Mesendoderm (in vitro differentiated cells): ENCODE results near the gene INSR.

ENCODE experiments used
- DNase-seq: peaks from one replicate; pipeline ENCODE4 v3.0.0; 2013
- H2AK5ac ChIP-seq: 2 replicates; pipeline ENCODE4 v1.6.1; 2013; ENCODE audit warnings: low read length, inconsistent platforms
- H2BK120ac ChIP-seq: 2 replicates; pipeline ENCODE4 v1.6.1; 2013; ENCODE audit warnings: low read depth, mild to moderate bottlenecking, low read length, moderate library complexity, mixed read lengths
- H2BK15ac ChIP-seq: replicated peaks from 2 replicates; pipeline ENCODE4 v1.6.1; 2013; ENCODE audit warnings: low read depth, mild to moderate bottlenecking, moderate library complexity
- H2BK5ac ChIP-seq: 2 replicates; pipeline ENCODE4 v1.6.1; 2013; ENCODE audit warnings: low read length, inconsistent platforms
- H3K18ac ChIP-seq: 2 replicates; pipeline ENCODE4 v1.6.1; 2013; ENCODE audit warnings: mild to moderate bottlenecking, low read length, mixed read lengths
- H3K23ac ChIP-seq: one replicate; pipeline ENCODE4 v1.6.1; 2013; ENCODE audit warnings: low read length
- H3K27ac ChIP-seq: 2 replicates; pipeline ENCODE4 v1.5.1; 2013; ENCODE audit warnings: low read depth, mild to moderate bottlenecking, inconsistent platforms, low read length, moderate library complexity
- H3K27me3 ChIP-seq: 2 replicates; pipeline ENCODE4 v1.6.1; 2013; ENCODE audit warnings: low read length, control low read depth, mild to moderate bottlenecking, inconsistent platforms; ENCODE audit not compliant: insufficient read depth, poor library complexity
- H3K36me3 ChIP-seq: 2 replicates; pipeline ENCODE4 v1.6.1; 2013; ENCODE audit warnings: low read length, inconsistent platforms; ENCODE audit not compliant: control insufficient read depth, insufficient read depth
- H3K4ac ChIP-seq: one replicate; pipeline ENCODE4 v1.6.1; 2013; ENCODE audit warnings: low read depth, mild to moderate bottlenecking, low read length, moderate library complexity
- H3K4me1 ChIP-seq: 2 replicates; pipeline ENCODE4 v1.6.1; 2013; ENCODE audit warnings: low read depth, low read length, inconsistent platforms; ENCODE audit not compliant: control insufficient read depth
- H3K4me2 ChIP-seq: 2 replicates; pipeline ENCODE4 v1.6.1; 2013; ENCODE audit warnings: low read length
- H3K4me3 ChIP-seq: 2 replicates; pipeline ENCODE4 v1.5.1; 2013; ENCODE audit warnings: mild to moderate bottlenecking, low read length
- H3K56ac ChIP-seq: one replicate; pipeline ENCODE4 v1.6.1; 2013; ENCODE audit warnings: low read length
- H3K79me1 ChIP-seq: 2 replicates; pipeline ENCODE4 v1.6.1; 2013; ENCODE audit warnings: low read length, inconsistent platforms
- H3K79me2 ChIP-seq: 2 replicates; pipeline ENCODE4 v1.6.1; 2013; ENCODE audit warnings: mild to moderate bottlenecking, low read length; ENCODE audit not compliant: control insufficient read depth, insufficient read depth
- H3K9ac ChIP-seq: 2 replicates; pipeline ENCODE4 v1.6.1; 2013; ENCODE audit warnings: low read length, inconsistent platforms
- H4K5ac ChIP-seq: one replicate; pipeline ENCODE4 v1.6.1; 2013; ENCODE audit warnings: low read length
- H4K8ac ChIP-seq: one replicate; pipeline ENCODE4 v1.6.1; 2013; ENCODE audit warnings: low read depth, mild to moderate bottlenecking, control low read depth, low read length, moderate library complexity
- WGBS: extraction: QIAGEN DNeasy Blood & Tissue Kit; methylation state at CpG from one replicate; pipeline ENCODE4 v1.1.7; 2013; ENCODE audit warnings: low lambda C conversion rate, missing lambda C conversion rate; ENCODE audit not compliant: insufficient coverage; ENCODE audit errors: extremely low coverage; 5-methylcytosine and 5-hydroxymethylcytosine counted together

INSR gene

DNA sequence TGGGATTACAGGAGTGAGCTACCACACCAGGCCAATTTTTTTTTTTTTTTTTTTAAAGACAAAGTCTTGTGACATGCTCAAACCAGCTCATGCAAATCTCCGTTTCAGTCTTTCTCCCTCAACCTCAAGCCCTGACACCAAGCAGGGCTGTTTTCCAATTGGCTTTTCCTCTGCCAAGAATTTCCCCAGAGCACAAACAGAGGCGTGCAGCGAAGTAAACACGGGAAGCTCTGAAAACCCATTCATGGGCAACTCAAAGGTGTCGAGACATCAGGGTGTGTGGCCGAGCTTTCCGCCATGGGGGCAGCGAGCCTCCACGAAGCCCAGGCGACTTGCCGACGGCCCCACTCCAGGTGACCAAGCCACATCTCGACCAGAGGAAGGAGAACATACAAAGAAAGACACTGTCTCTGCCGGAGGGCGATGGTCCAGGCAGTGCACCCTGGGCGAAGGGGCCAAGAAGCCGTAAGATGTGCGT, 70.0 kb downstream of the INSR start:
- Histone ChIP-seq H3K9ac (no peak overlapping the region), H3K27me3 (no peaks in the 10 kb centered on the region), H3K27ac (no peak overlapping the region), H3K36me3 (no peaks in the 10 kb centered on the region), H2BK15ac (no peak overlapping the region), H3K79me1 (no peaks in the 10 kb centered on the region), H3K56ac (no peak overlapping the region), H3K18ac (no peak overlapping the region), H4K8ac (no peak overlapping the region), H2AK5ac (no peak overlapping the region), H3K79me2 (no peaks in the 10 kb centered on the region), H4K5ac (no peak overlapping the region), H3K4me1 (no peaks in the 10 kb centered on the region), H3K23ac (no peak overlapping the region), H2BK5ac (no peak overlapping the region), H3K4me2 (no peak overlapping the region), H3K4ac (no peak overlapping the region), H3K4me3 (no peak overlapping the region), H2BK120ac (no peak overlapping the region)
- WGBS, result no CpG with 5 or more reads among the region's 18 CpGs
- no peak for DNase-seq

DNA sequence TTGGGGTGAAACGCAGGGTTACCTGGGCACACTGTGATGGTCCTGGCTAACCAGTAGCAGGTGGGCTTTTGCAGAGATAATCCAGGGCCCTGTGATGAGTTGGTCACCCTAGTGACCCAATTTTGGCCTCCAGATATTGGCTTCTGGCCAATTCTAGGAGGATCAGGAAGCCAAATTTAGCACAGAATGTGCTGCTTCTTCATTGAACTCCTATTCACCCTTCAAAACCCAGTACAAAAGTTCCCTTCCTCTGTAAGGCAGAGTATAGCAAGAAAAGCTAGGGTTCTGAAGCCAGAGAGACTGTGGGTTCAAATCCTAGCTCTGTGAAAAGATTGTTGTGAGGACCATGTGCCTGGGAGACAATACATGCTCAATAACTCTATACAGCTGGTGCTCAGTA, 70.8 kb downstream of the INSR start:
- WGBS, result no CpG with 5 or more reads among the region's 1 CpG
- H3K4me3 ChIP-seq, result no peak overlapping the region
- no peaks in the 10 kb centered on the region for H3K79me1 ChIP-seq
- H3K4me1 ChIP-seq, result no peaks in the 10 kb centered on the region
- no peak overlapping the region for H3K23ac ChIP-seq
- H3K36me3 ChIP-seq, result no peaks in the 10 kb centered on the region
- H2BK5ac ChIP-seq, result no peak overlapping the region
- H3K18ac ChIP-seq, result no peak overlapping the region
- no peak overlapping the region for H4K5ac ChIP-seq
- H3K9ac ChIP-seq, result no peak overlapping the region
- no peak for DNase-seq
- no peak overlapping the region for H3K56ac ChIP-seq
- no peak overlapping the region for H4K8ac ChIP-seq
- no peak overlapping the region for H2BK120ac ChIP-seq
- no peak overlapping the region for H3K4ac ChIP-seq
- no peaks in the 10 kb centered on the region for H3K79me2 ChIP-seq
- H3K4me2 ChIP-seq, result no peak overlapping the region
- no peak overlapping the region for H3K27ac ChIP-seq
- H2BK15ac ChIP-seq, result no peak overlapping the region
- H2AK5ac ChIP-seq, result no peak overlapping the region
- H3K27me3 ChIP-seq, result no peaks in the 10 kb centered on the region

DNA sequence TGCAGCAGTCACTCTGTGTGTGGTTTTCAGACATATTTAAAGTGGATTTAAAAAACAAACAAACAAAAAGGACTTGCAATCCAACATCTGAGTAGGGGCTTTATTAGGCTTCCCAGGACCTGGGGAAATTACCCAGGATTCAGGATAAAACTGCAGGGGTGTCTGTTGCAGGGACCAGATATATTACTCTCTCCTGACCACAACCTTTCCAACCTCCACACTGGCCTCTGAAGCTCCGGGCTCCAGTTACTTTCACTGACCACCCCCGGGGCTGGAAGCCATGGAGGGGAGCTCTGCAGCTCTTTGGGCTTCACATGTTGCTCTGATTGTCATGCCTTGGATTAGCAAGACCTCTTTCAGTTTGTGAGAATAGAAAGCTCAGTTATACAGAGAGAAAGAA, 75.2 kb downstream of the INSR start:
- DNase-seq, result no peak

GRCh38 chr19:7217861-7218260, 76.4 kb downstream of the INSR start:
- H2BK15ac ChIP-seq, result no peak overlapping the region
- H3K4me2 ChIP-seq, result no peak overlapping the region
- H3K27ac ChIP-seq, result no peak overlapping the region
- H3K36me3 ChIP-seq, result no peaks in the 10 kb centered on the region
- H3K56ac ChIP-seq, result no peak overlapping the region
- no peak overlapping the region for H3K23ac ChIP-seq
- H3K27me3 ChIP-seq, result no peaks in the 10 kb centered on the region
- no peak overlapping the region for H2AK5ac ChIP-seq
- H3K79me1 ChIP-seq, result no peaks in the 10 kb centered on the region
- no peak overlapping the region for H2BK5ac ChIP-seq
- H3K18ac ChIP-seq, result no peak overlapping the region
- H4K5ac ChIP-seq, result no peak overlapping the region
- H3K4me1 ChIP-seq, result no peaks in the 10 kb centered on the region
- DNase-seq, result no peak
- no peak overlapping the region for H3K9ac ChIP-seq
- H3K4ac ChIP-seq, result no peak overlapping the region
- no peak overlapping the region for H2BK120ac ChIP-seq
- H4K8ac ChIP-seq, result no peak overlapping the region
- WGBS, result no CpG with 5 or more reads among the region's 6 CpGs
- no peak overlapping the region for H3K4me3 ChIP-seq
- no peaks in the 10 kb centered on the region for H3K79me2 ChIP-seq

More for the DNA sequence above, 75.2 kb downstream of the INSR start:
- no peak overlapping the region for H2BK5ac ChIP-seq
- no peak overlapping the region for H3K27ac ChIP-seq
- no peak overlapping the region for H3K18ac ChIP-seq
- no peak overlapping the region for H4K8ac ChIP-seq
- no CpG with 5 or more reads among the region's 2 CpGs for WGBS
- no peak overlapping the region for H4K5ac ChIP-seq
- H3K23ac ChIP-seq, result no peak overlapping the region
- H3K36me3 ChIP-seq, result no peaks in the 10 kb centered on the region
- no peak overlapping the region for H2BK120ac ChIP-seq
- no peaks in the 10 kb centered on the region for H3K79me1 ChIP-seq
- no peak overlapping the region for H3K9ac ChIP-seq
- no peaks in the 10 kb centered on the region for H3K4me1 ChIP-seq
- H3K4me3 ChIP-seq, result no peak overlapping the region
- no peaks in the 10 kb centered on the region for H3K79me2 ChIP-seq
- no peak overlapping the region for H2AK5ac ChIP-seq
- H3K27me3 ChIP-seq, result no peaks in the 10 kb centered on the region
- no peak overlapping the region for H2BK15ac ChIP-seq
- no peak overlapping the region for H3K4ac ChIP-seq
- no peak overlapping the region for H3K56ac ChIP-seq
- H3K4me2 ChIP-seq, result no peak overlapping the region

DNA sequence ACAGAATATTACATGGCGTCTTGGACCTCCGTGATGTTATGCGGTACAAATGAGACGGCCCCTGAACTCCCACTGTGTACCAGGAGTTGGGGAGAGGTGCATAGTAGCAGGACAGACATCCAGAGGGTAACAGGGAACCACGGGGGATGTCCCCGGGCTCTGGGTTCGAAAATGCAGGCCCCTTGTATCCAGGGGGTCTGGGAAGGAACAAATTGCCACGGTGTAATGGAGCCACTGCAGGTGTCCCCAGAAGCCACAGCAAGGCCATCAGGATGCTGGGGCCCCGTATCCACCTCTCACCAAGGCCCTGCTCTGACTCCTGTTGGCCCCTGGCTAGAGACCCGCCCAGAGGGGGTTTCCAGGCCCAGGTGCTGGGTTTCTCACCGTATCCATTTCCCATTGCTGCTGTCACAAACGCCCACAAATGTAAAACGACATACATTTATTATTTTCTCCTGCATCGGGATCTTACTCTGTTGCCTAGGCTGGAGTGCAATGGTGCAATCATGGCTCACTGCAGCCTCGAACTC, 77.8 kb downstream of the INSR start:
- Histone ChIP-seq H2BK15ac (no peak overlapping the region), H3K27me3 (no peaks in the 10 kb centered on the region), H3K18ac (no peak overlapping the region), H3K4me1 (peaks cover 1% of the 10 kb centered on the region), H2BK120ac (no peak overlapping the region), H3K4me2 (no peak overlapping the region), H2BK5ac (no peak overlapping the region), H4K5ac (no peak overlapping the region), H4K8ac (no peak overlapping the region), H3K79me2 (no peaks in the 10 kb centered on the region), H3K79me1 (no peaks in the 10 kb centered on the region), H3K36me3 (no peaks in the 10 kb centered on the region), H3K27ac (no peak overlapping the region), H3K9ac (no peak overlapping the region), H3K4ac (no peak overlapping the region), H3K23ac (no peak overlapping the region), H2AK5ac (no peak overlapping the region), H3K4me3 (no peak overlapping the region), H3K56ac (no peak overlapping the region)
- WGBS, result no CpG with 5 or more reads among the region's 15 CpGs
- DNase-seq, result no peak

GRCh38 chr19:7215176-7215575, 79.0 kb downstream of the INSR start:
- H3K4me2 ChIP-seq, result no peak overlapping the region
- no CpG with 5 or more reads among the region's 7 CpGs for WGBS
- H3K4ac ChIP-seq, result no peak overlapping the region
- H3K18ac ChIP-seq, result no peak overlapping the region
- no peak for DNase-seq
- H3K4me3 ChIP-seq, result no peak overlapping the region
- no peak overlapping the region for H3K9ac ChIP-seq
- no peak overlapping the region for H3K27ac ChIP-seq
- H3K23ac ChIP-seq, result no peak overlapping the region
- H2AK5ac ChIP-seq, result no peak overlapping the region
- H3K27me3 ChIP-seq, result no peaks in the 10 kb centered on the region
- no peak overlapping the region for H3K56ac ChIP-seq
- H2BK120ac ChIP-seq, result no peak overlapping the region
- no peak overlapping the region for H2BK15ac ChIP-seq
- H3K36me3 ChIP-seq, result no peaks in the 10 kb centered on the region
- no peak overlapping the region for H4K5ac ChIP-seq
- no peaks in the 10 kb centered on the region for H3K79me2 ChIP-seq
- H4K8ac ChIP-seq, result no peak overlapping the region
- peaks cover 1% of the 10 kb centered on the region for H3K4me1 ChIP-seq
- no peak overlapping the region for H2BK5ac ChIP-seq
- no peaks in the 10 kb centered on the region for H3K79me1 ChIP-seq
